NCI-H2107 (cell line): ENCODE data around the gene COX15.
A peak's percentile ranks its signal among the peaks of the same experiment; 100 is the strongest.
"Not testable (repeated sequence)": the region's sequence is repeated elsewhere in the genome, so short reads cannot be mapped to it uniquely, and the experiment has no call there.

Source experiments
- DNase-seq: peaks from one replicate; lab custom pipeline; 2025; lab: John Stamatoyannopoulos, UW

The COX15 gene

GRCh38 chr10:99732033-99732842 lies at the start of gene COX15, which contains the start of gene CUTC:
Gene COX15 (minus strand): TSS chr10:99732127. CDS start chr10:99732049, 78 bp downstream.
Gene CUTC (plus strand): TSS chr10:99732234. CDS start chr10:99732349, 115 bp downstream.
- DNase-seq = peak; percentile 81

DNA sequence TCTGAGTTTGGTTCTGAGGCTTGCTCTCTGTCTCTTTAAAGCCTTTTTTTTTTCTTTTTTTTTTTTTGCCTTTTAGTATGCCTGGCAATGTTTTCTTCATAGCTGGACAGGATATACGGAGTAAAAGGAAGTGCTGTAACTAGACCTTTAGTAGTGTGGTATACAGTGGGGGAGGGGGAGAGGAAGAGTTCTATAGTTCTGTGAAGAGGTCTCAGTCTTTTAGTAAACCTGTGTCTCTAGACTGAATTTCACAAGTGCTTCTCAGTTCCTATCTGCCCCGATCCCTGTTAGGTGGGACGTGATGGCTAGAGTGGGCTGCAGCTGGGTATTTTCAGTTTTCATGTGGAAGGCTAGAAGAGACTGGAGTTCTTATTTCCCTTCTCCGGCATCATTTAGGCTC lies 47.4 kb upstream of the COX15 start:
- DNase-seq = no peak

GRCh38 chr10:99777918-99778714 lies 46.2 kb upstream of the COX15 start:
- no peak for DNase-seq

DNA sequence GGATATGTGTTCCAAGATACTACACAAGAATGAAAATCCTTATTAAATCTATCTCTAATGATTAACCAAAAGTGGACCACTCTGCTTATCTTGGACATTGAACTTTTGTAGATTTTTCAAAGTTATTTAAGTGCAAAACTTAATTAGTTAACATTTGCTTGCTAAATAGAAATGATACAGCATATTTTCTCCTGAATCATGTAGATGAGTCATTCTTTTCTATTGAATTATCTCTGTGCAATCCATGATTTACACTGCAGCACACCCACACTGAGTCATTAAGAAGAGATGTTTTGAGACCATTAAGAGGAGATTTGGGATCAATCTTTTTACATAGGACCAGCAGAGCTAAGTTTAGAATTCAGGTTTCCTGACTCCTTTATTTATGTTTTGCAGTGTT lies 43.9 kb upstream of the COX15 start:
- DNase-seq = no peak

DNA sequence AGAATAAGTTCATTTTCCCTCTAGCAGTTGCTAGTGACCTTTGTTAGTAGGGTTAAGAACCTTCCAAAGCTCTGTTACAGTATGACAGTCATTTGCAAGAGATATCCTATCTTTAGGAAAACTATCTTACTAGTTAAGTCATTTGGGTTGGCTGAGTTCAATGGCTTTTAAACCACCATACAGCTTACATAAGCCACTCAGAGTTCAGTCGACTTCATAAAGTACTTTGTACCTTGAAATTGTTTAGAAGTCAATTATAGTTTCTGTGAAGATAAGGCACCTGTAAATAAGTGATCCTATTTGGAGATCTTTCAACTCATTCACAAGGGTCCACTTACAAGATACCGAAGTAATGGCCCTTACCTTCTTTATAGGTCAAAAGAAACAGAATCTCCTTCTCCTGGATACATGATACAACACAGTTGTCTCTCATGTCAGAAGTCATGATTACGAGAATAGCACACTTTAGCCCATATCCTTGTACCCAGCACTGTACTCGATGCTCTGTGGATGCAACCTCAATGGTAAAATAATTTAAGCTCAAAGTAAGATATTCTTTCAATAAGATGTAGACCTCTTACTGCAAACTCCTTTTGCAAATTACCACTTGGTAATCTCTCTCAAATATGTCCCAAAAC lies 38.6 kb upstream of the COX15 start:
- no peak for DNase-seq

GRCh38 chr10:99769706-99770105 lies 37.8 kb upstream of the COX15 start:
- DNase-seq = no peak

- DNase-seq = no peak
These were observed 36.6 kb upstream of the COX15 start for GRCh38 chr10:99768556-99768955.

GRCh38 chr10:99767901-99768300 lies 36.0 kb upstream of the COX15 start:
- no peak for DNase-seq

DNA sequence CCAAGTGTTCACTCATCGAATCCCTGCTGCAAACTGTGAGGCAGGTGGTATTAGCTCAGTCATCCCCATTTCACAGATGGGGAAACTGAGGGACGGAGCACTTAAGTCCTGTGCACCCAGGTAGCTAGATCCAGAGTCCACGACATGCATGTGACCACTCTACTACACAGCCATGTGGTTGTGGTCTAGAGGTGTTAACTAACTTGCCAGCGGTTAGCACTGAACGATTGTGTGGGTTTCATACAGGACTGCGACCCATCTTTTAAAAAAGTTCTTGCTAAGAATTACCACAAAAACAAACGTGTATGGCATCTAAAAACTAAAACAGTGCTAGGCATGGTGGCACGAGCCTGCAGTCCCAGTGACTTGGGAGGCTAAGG lies 34.4 kb upstream of the COX15 start:
- DNase-seq = no peak

DNA sequence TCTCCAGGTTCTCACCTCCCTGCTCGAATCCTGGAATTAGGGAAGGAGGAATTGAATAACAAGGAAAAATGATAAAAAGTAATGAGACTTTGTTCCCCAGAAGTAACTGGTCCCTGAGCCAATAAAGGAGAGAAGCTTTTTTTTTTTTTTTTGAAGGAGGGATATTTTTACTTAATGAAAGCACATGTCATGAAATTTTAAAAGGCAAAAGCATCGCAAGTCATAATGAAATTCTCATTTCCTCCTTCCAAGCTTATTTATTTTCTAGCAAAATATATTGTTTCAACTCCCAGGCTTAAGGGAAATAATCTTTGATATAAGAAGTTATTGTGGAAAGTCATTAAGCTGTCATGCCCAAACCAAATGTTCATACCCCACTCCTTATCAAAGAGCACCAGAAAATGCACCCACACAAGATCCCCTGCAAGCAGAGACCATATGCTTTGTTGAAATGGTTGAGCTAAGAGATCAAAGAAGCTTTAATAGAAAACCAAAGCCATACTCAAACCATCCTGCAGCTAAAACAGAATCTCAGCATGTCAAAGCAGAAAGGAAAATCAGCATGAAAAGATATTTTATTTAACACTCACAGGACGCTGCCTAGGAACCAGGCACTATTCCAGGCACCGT lies 33.9 kb upstream of the COX15 start:
- no peak for DNase-seq

DNA sequence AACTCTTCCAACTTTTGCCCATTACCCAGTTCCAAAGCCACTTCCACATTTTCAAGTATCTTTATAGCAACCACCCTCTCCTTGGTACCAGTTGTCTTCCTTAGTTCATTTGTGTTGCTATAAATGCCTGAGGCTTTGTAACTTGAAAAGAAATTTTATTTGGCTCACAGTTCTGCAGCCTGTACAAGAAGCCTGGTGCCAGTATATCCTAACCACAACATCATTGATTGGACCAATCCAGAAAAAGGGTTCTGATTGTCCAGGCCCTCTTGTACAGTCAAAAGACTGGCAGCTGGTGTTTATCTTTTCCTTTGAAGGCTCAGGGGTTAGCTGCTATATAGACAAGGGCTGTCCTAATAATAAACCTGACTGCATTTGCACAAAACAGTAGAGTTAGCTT lies 29.4 kb upstream of the COX15 start:
- DNase-seq = no peak

GRCh38 chr10:99760321-99760720 lies 28.4 kb upstream of the COX15 start:
- no peak for DNase-seq

DNA sequence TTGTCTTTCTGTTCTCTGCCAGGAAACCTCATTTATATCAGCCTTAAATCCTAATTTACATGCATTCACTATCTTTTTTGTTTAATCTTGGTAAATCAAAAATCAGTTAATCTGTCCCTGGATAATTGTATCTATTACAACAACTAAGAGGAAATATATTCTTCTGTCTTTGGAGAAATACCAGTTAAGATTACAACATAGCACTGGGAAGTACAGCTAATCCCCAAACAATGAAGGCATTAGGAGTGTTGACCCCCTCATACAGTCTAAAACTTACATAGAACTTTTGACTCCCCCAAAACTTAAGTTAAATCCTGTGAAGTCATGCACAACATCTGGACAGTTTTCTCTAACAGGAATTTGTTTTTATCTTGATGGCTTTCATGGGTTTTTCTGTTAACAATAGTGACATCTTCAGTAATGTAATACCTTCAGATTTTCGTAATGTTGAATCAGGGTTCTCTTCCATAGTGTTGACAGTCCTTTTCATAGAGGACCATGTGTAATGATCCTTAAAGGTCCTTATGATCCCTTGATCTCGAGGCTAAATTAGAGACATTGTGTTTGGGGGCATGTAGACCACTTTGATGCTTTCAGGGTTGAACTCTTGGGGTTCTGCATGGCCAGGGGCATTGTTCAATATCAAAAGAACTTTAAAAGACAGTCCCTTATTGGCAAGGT lies 26.4 kb upstream of the COX15 start:
- no peak for DNase-seq

DNA sequence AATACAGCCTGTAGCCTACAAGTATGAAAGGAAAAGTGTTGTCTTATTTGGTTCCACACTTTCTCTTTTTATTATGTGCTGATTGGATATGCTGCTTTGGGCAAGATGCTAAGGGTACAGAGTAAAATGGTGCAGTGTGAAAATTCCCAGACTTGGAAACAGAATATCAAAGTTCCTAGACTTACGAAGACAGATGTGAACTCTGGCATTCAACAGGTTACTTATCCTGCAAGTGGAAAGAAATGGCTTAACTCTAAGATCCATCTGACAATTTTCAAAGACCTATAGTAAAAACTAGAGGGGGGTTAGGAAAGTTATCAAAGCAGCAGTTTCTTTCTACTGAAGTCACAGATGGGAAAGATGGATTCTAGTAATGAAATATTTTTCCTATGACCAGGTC lies 24.2 kb upstream of the COX15 start:
- DNase-seq = no peak

- no peak for DNase-seq
These were observed 22.7 kb upstream of the COX15 start for GRCh38 chr10:99754670-99755069.

DNA sequence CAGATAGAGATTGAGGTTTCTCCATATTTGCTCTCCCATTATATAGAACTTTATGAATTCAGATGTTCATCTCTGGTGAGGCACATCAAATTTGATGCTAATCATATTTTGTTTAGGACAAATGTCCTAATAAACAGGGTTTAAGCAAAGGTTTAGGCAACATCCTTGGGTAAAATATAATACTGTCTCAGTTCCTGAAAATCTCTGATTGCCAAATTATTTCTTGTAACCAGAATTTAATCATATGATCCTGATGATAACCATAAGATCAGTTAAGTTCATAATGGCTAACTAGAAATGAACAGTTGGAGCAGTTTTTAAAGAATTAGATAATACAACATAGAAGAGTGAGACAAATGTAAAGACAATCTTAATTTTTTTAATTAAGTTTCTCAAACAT lies 18.7 kb upstream of the COX15 start:
- no peak for DNase-seq

DNA sequence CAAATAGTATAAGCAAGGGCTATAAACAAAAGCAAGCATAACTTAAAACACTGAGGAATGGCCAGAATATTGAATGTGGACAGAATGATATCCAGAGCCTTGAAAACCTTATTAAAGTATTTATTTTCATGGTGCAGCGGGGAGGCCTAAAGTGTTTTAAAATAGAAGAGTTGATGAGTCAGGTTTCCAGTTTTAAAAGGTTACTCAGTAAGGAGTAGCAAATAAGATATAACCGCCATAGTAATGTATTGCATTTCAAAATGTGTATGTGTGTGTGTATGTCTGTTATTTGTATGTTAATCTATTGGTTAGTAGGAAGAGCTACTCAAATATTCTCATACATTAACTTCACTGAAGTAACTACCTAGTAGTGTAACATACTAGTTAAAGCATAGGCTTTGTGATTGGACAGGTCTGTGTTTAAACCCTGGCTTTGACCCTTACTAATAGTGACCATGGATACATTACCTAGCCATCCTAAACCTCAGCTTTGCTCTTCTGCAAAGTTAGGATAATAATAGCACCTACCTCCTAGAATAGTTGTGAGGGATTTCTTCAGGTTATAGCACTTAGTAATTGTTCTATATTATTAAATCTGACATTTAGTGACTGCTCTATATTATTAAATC lies 17.0 kb upstream of the COX15 start:
- no peak for DNase-seq

- DNase-seq = not testable (repeated sequence)
These were observed 14.2 kb upstream of the COX15 start for GRCh38 chr10:99746166-99746565.

GRCh38 chr10:99743841-99744240 lies 11.9 kb upstream of the COX15 start:
- no peak for DNase-seq

GRCh38 chr10:99742701-99743100 lies 10.8 kb upstream of the COX15 start:
- no peak for DNase-seq

- DNase-seq = no peak
These were observed 10.3 kb upstream of the COX15 start for GRCh38 chr10:99742254-99742653.
